Endothelial cell (in vitro differentiated cells): ENCODE results near the gene TEN1. TPM values are rescaled to one million over a fixed set of nuclear protein-coding genes. Genes with fewer than 3 reads are reported as not detected.

ENCODE experiments used
- DNase-seq: peaks from one replicate; pipeline ENCODE4 v3.0.0; 2021; ENCODE audit warnings: low spot score
- H3K27ac Mint-ChIP-seq: one replicate; pipeline ENCODE4 v1.8.0; 2021; ENCODE audit warnings: mixed read lengths, inconsistent platforms; ENCODE audit not compliant: unreplicated experiment
- H3K27me3 Mint-ChIP-seq: one replicate; pipeline ENCODE4 v1.8.0; 2021; ENCODE audit warnings: mild to moderate bottlenecking, moderate library complexity, mixed read lengths, inconsistent platforms; ENCODE audit not compliant: unreplicated experiment
- H3K36me3 Mint-ChIP-seq: one replicate; pipeline ENCODE4 v1.8.0; 2021; ENCODE audit warnings: mild to moderate bottlenecking, low read depth, mixed read lengths, inconsistent platforms; ENCODE audit not compliant: unreplicated experiment
- H3K4me1 Mint-ChIP-seq: one replicate; pipeline ENCODE4 v1.8.0; 2021; ENCODE audit warnings: mild to moderate bottlenecking, mixed read lengths, inconsistent platforms; ENCODE audit not compliant: unreplicated experiment
- H3K4me3 Mint-ChIP-seq: one replicate; pipeline ENCODE4 v1.8.0; 2021; ENCODE audit warnings: mild to moderate bottlenecking, mixed read lengths, inconsistent platforms; ENCODE audit not compliant: unreplicated experiment
- H3K9me3 Mint-ChIP-seq: one replicate; pipeline ENCODE4 v1.8.0; 2021; ENCODE audit warnings: mixed read lengths, inconsistent platforms; ENCODE audit not compliant: unreplicated experiment
- CTCF ChIP-seq: fragments of 200-600 bp; sonication (generic); IDR thresholded peaks from one replicate; pipeline ENCODE4 v1.5.0; 2021; ENCODE audit warnings: antibody characterized with exemption; ENCODE audit not compliant: unreplicated experiment
- total RNA-seq: library from RNA; stranded (reverse); fragmentation: NEBNext Ultra II Directional; extraction: Animal tissue kit (Norgen Biotek cat#: 25700); gene quantifications from one replicate; pipeline ENCODE4 v1.2.1, GENCODE V29; 2021; ENCODE audit not compliant: unreplicated experiment

The TEN1 gene
- total RNA-seq, 1 donor from 2014 or later = 22.6 TPM

- Mint-ChIP-seq H3K9me3 (no peaks in the 10 kb centered on the region), H3K27ac (no peak overlapping the region), H3K4me3 (no peak overlapping the region), H3K27me3 (no peaks in the 10 kb centered on the region), H3K36me3 (peaks cover 59% of the 10 kb centered on the region), H3K4me1 (no peaks in the 10 kb centered on the region)
- no peak for DNase-seq
- TF ChIP-seq CTCF = no peak
These were observed 69.7 kb downstream of the TEN1 start for GRCh38 chr17:76048711-76049110.

- no peak for DNase-seq
- H3K9me3 Mint-ChIP-seq = no peaks in the 10 kb centered on the region
- no peak overlapping the region for H3K4me3 Mint-ChIP-seq
- peaks cover 54% of the 10 kb centered on the region for H3K36me3 Mint-ChIP-seq
- no peaks in the 10 kb centered on the region for H3K4me1 Mint-ChIP-seq
- peak overlapping the region; percentile 6 for H3K27ac Mint-ChIP-seq
- TF ChIP-seq CTCF = no peak
- H3K27me3 Mint-ChIP-seq = no peaks in the 10 kb centered on the region
These were observed 70.2 kb downstream of the TEN1 start for GRCh38 chr17:76049239-76049638.

- Mint-ChIP-seq H3K9me3 (no peaks in the 10 kb centered on the region), H3K4me3 (peak overlapping the region; percentile 24), H3K27me3 (no peaks in the 10 kb centered on the region), H3K4me1 (no peaks in the 10 kb centered on the region), H3K27ac (no peak overlapping the region), H3K36me3 (peaks cover 49% of the 10 kb centered on the region)
- DNase-seq = no peak
- no peak for TF ChIP-seq CTCF
These were observed 70.9 kb downstream of the TEN1 start for GRCh38 chr17:76049836-76050537.

Other genes starting within 250 kb of the TEN1 start
- 18.0 TPM for gene GALK1, start 214.0 kb upstream of the TEN1 start, total RNA-seq
- 28.8 TPM for gene UNK, start 194.4 kb upstream of the TEN1 start, total RNA-seq
- 11.5 TPM for gene UNC13D, start 134.8 kb upstream of the TEN1 start, total RNA-seq
- gene WBP2, start 123.9 kb upstream of the TEN1 start, total RNA-seq = 69.6 TPM
- gene TRIM47, start 100.7 kb upstream of the TEN1 start, total RNA-seq = 4.4 TPM
- 14.1 TPM for gene TRIM65, start 82.3 kb upstream of the TEN1 start, total RNA-seq
- 78.2 TPM for gene MRPL38, start 74.4 kb upstream of the TEN1 start, total RNA-seq
- 7.8 TPM for gene FBF1, start 38.2 kb upstream of the TEN1 start, total RNA-seq
- gene ACOX1, start 74 bp upstream of the TEN1 start, total RNA-seq = 36.1 TPM
- gene CDK3, start 21.6 kb downstream of the TEN1 start, total RNA-seq = 8.4 TPM
- gene EVPL, start 48.1 kb downstream of the TEN1 start, total RNA-seq = not detected
- 62.6 TPM for gene SRP68, start 93.3 kb downstream of the TEN1 start, total RNA-seq
- gene GALR2, start 95.5 kb downstream of the TEN1 start, total RNA-seq = not detected
- not detected for gene ZACN, start 99.9 kb downstream of the TEN1 start, total RNA-seq
- gene EXOC7, start 124.5 kb downstream of the TEN1 start, total RNA-seq = 183 TPM
- gene FOXJ1, start 162.0 kb downstream of the TEN1 start, total RNA-seq = 2.1 TPM